Neural progenitor cell (in vitro differentiated cells): ENCODE measurements around the gene RHOF.

Experiments used
- EZH2 ChIP-seq: fragments of 200-600 bp; sonication (generic); IDR thresholded peaks from 2 replicates; pipeline ENCODE4 v1.6.1; 2017; ENCODE audit warnings: antibody characterized with exemption, mild to moderate bottlenecking, moderate library complexity
- EZH2phosphoT487 ChIP-seq: fragments of 200-600 bp; sonication (generic); IDR thresholded peaks from 2 replicates; pipeline ENCODE4 v1.6.1; 2017; ENCODE audit warnings: antibody characterized with exemption
- TF ChIP-seq, protein P1 (sequence below): fragments of 200-600 bp; sonication (generic); IDR thresholded peaks from 2 replicates; pipeline ENCODE4 v1.5.1; 2017; ENCODE audit warnings: antibody characterized with exemption, mild to moderate bottlenecking

DNA sequence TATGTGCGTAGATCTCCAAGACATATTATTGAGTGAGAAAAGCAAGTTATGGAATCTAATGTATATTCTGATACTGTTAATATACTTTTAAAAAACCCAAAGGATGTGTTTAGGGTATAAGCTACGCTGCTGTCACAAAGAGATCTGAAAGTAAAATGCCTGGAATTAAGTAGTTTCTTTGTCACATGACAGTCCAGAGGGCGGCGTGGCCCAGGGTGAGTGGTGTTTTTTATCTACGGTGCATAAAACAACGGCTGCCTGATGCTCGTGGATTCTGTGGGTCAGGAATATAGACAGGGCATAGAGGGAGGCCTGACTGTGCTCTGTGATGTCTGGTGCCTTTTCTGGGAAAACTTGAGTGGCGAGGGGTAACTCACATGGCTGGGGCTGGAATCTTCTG, 59.6 kb downstream of the RHOF start:
- TF ChIP-seq, protein P1, sequence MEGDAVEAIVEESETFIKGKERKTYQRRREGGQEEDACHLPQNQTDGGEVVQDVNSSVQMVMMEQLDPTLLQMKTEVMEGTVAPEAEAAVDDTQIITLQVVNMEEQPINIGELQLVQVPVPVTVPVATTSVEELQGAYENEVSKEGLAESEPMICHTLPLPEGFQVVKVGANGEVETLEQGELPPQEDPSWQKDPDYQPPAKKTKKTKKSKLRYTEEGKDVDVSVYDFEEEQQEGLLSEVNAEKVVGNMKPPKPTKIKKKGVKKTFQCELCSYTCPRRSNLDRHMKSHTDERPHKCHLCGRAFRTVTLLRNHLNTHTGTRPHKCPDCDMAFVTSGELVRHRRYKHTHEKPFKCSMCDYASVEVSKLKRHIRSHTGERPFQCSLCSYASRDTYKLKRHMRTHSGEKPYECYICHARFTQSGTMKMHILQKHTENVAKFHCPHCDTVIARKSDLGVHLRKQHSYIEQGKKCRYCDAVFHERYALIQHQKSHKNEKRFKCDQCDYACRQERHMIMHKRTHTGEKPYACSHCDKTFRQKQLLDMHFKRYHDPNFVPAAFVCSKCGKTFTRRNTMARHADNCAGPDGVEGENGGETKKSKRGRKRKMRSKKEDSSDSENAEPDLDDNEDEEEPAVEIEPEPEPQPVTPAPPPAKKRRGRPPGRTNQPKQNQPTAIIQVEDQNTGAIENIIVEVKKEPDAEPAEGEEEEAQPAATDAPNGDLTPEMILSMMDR: no peak
- TF ChIP-seq EZH2 (no peak), EZH2phosphoT487 (no peak)
